MCF 10A (cell line): ENCODE results near the gene SIAH2. TPM values are rescaled to one million over a fixed set of nuclear protein-coding genes. Genes with fewer than 3 reads are reported as not detected.

Experiments
- BruUV-seq: library from RNA; stranded (reverse); fragments of 400-500 nt; replicated peaks from 2 replicates; lab custom pipeline; 2021; lab: Mats Ljungman, UMichigan
- CTCF ChIA-PET: fragments of 300-600 bp; sonication (Branson Sonifier 250); formaldehyde crosslinking; extraction: SDS; loops from one replicate; lab custom pipeline; 2021; ENCODE audit warnings: antibody characterized with exemption, inconsistent platforms; lab: Yijun Ruan, JAX
- POLR2A ChIA-PET: fragments of 300-600, 350-650 bp; sonication (Branson Sonifier 250); formaldehyde crosslinking; extraction: SDS; loops from one replicate; lab custom pipeline; 2020; ENCODE audit warnings: antibody characterized with exemption, inconsistent platforms; lab: Yijun Ruan, JAX
- DNase-seq: peaks from one replicate; pipeline ENCODE4 v3.0.0-alpha.2; 2018; ENCODE audit not compliant: unreplicated experiment
- H3K27ac Mint-ChIP-seq: one replicate; pipeline ENCODE4 v1.8.0; 2022; ENCODE audit warnings: mild to moderate bottlenecking, low read depth, mixed read lengths; ENCODE audit not compliant: unreplicated experiment
- H3K27me3 Mint-ChIP-seq: one replicate; pipeline ENCODE4 v1.8.0; 2022; ENCODE audit warnings: mixed read lengths; ENCODE audit not compliant: insufficient read depth, unreplicated experiment
- H3K36me3 Mint-ChIP-seq: one replicate; pipeline ENCODE4 v1.8.0; 2022; ENCODE audit warnings: mild to moderate bottlenecking, moderate library complexity, mixed read lengths; ENCODE audit not compliant: insufficient read depth, unreplicated experiment
- H3K4me1 Mint-ChIP-seq: one replicate; pipeline ENCODE4 v1.8.0; 2022; ENCODE audit warnings: mixed read lengths; ENCODE audit not compliant: insufficient read depth, unreplicated experiment
- H3K4me3 Mint-ChIP-seq: one replicate; pipeline ENCODE4 v1.8.0; 2022; ENCODE audit warnings: mild to moderate bottlenecking, moderate library complexity, mixed read lengths; ENCODE audit not compliant: unreplicated experiment
- H3K9me3 Mint-ChIP-seq: one replicate; pipeline ENCODE4 v1.8.0; 2022; ENCODE audit warnings: mixed read lengths; ENCODE audit not compliant: unreplicated experiment
- CTCF ChIP-seq: fragments of 200-600 bp; IDR thresholded peaks from one replicate; pipeline ENCODE4 v1.8.0; 2022; ENCODE audit warnings: antibody characterized with exemption, mild to moderate bottlenecking; ENCODE audit not compliant: unreplicated experiment
- intact Hi-C: fragments of 100-400 bp; cut with micrococcal nuclease; formaldehyde crosslinking; loops from 2 replicates; pipeline ENCODE4 v1.14.1; 2022
- total RNA-seq: library from RNA; stranded (reverse); gene quantifications from 2 replicates; pipeline ENCODE4 v1.2.3, GENCODE V29; 2022

Gene SIAH2
- total RNA-seq, 1 experiment from 2014 or later, result 35.4 TPM

- Mint-ChIP-seq H3K4me3 (no peak overlapping the region), H3K4me1 (peaks cover 39% of the 10 kb centered on the region), H3K9me3 (no peaks in the 10 kb centered on the region), H3K36me3 (peaks cover 27% of the 10 kb centered on the region), H3K27ac (no peak overlapping the region), H3K27me3 (no peaks in the 10 kb centered on the region)
- BruUV-seq, result no TSS peak
- TF ChIP-seq CTCF, result no peak
- ChIA-PET CTCF (no interaction called here), POLR2A (interaction anchor here (1.6 kb wide), 1 partner anchor 23 kb away, joined by 4 read pairs; the partner anchor contains the start of gene SIAH2)
- DNase-seq, result no peak
- intact Hi-C loops, result no loop called here
These were observed 22.9 kb downstream of the SIAH2 start for GRCh38 chr3:150739877-150740645.

- Mint-ChIP-seq H3K4me1 (peaks cover 37% of the 10 kb centered on the region), H3K9me3 (no peaks in the 10 kb centered on the region), H3K36me3 (peaks cover 31% of the 10 kb centered on the region), H3K27ac (no peak overlapping the region), H3K4me3 (no peak overlapping the region), H3K27me3 (no peaks in the 10 kb centered on the region)
- POLR2A ChIA-PET, result no interaction called here
- CTCF ChIA-PET, result no interaction called here
- no peak for DNase-seq
- no peak for TF ChIP-seq CTCF
- intact Hi-C loops, result no loop called here
- BruUV-seq, result no TSS peak
These were observed 23.6 kb downstream of the SIAH2 start for GRCh38 chr3:150739200-150739863.

GRCh38 chr3:150738688-150739087 lies 24.3 kb downstream of the SIAH2 start:
- Mint-ChIP-seq H3K36me3 (peaks cover 31% of the 10 kb centered on the region), H3K4me3 (no peak overlapping the region), H3K4me1 (peaks cover 37% of the 10 kb centered on the region), H3K27me3 (no peaks in the 10 kb centered on the region), H3K9me3 (no peaks in the 10 kb centered on the region), H3K27ac (no peak overlapping the region)
- DNase-seq, result peak; percentile 48
- TF ChIP-seq CTCF, result no peak
- POLR2A ChIA-PET, result interaction anchor here (1.0 to 5.9 kb wide), 4 partner anchors 11 to 193 kb away, joined by 3 to 60 read pairs (median 4); partner anchors contain the start of genes EIF2A, SERP1 and SIAH2
- intact Hi-C loops, result no loop called here
- TSS peak; percentile 7 for BruUV-seq
- CTCF ChIA-PET, result interaction anchor here (1.3 to 1.6 kb wide), 3 partner anchors 16 to 25 kb away, joined by 5 to 9 read pairs (median 7); partner anchors contain the start of gene SIAH2
